ENCODE measurements around the gene CCIN.

Gene CCIN

DNA sequence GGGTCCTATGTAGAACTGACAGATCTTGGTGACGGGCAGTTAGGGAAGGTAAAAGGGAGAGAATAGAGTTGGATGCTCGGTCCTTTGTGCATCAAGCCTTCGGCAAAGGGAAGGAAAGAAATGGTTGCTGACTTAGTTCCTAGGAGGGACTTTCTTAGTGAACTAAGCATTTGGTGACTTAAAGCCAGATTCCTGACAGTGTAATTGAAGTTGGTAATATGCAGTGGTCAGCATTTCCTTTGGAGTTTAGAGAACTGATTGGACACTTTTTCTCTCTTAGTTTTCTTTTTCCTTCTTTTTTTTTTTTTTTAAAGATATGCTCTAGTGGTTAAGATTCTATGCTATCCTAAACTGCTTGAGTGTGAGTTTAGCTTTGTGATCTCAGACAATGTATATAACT, 23.8 kb downstream of the CCIN start:
- no peak for FAIRE-seq

DNA sequence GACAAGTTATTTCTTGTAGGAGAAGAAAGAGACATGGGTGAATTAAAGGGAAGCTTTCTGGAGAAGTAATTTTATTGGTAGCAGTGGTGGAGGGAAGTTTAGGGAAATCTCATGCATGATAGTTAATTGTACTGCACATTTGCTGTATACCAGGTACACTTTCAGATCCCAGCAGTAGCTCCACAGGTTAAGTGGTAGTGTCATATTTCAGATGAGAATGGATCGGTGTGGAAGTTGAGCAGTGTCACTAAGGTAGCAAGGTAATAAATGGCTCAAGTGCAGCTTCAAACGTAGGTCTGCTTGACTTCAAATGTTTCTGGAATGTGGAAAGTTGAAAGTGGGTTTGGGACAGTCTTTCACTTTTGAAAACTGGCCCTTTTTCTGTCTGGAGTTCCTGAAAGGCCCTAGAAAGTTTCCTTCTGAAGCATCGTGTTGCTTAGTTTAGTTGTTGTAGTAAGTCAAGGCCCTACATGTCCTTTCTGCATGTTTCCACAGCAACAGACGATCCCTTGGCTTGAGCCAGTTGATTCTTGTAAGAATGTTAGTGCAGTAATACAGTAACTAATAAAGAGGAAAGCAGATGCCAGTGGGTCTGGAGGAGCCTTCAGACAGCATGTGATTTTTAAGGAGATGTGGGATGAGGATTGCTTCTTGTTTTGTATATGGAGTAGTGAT, 25.3 kb downstream of the CCIN start:
- no peak for FAIRE-seq

DNA sequence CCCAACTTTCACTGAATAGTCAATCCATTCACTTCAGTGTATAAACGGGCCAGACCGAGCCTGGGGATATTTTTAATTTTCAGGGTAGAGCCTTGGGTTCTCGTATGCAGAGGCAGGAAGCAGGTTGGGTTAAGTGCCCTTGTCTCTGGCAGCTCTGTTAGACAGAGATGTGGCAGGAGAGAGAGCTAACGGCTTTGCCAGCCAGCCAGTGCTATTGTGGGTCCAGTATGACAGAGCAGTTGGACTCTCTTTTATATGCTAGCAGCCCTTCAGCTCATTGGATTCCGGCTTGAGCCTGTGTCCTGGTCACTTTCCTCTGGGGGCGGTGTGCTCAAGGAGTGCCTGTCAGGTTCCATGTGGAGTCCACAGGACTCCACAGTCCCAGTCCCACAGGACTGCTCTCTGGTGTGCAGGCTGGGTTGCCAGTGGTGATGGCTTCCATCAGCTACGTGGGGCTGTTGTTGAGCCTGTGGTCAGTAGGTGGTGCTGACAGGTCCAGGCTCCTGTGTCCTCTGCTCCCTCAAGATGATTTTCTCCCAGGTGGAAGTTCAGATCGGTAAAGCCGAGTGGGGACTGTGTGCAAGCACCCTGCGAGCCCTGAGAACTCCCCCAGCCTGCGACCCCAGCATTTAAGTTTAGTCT, 35.8 kb downstream of the CCIN start:
- FAIRE-seq, result no peak

DNA sequence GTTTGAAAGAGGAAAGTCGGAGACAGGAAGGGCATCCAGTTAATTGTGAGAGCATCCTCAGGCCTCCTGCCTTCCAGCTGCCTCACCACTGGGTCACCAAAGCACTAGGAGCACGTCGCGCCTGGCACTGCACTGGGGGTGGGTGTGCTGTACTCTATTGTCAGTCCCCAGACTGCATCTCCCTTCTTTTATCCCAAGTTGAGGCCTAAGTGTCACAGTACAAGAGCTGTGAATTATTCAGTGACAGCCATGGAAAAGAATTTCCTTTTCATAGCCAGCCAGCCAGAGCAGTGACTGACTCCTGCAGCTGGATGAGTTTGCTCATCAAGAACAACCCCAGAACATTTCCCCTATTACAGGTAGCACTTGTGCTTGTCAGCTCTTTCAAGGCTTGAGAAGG, 37.8 kb downstream of the CCIN start:
- FAIRE-seq, result no peak

DNA sequence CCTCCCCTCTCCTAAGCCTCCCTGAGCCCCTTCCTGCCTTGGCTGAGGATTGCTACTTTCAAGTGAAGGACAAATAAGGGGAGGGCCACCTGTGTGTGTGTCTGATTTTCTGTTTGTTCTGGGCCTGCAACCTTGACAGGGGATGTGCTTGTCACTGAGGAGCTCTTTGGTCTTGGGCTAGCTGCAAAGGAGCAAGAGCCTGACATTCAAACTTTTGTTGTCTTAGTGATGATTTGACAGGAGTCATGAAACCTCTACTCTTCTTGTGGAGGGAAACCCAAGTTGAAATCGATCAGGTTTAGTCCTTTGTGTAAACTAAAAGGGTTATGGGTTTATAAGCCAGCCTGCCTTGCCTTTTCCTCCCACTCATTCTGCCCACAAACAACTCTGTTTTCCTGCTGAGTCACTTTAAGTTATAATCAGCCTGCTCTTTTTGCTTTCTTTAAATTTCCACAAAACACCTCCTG, 38.4 kb downstream of the CCIN start:
- no peak for FAIRE-seq

DNA sequence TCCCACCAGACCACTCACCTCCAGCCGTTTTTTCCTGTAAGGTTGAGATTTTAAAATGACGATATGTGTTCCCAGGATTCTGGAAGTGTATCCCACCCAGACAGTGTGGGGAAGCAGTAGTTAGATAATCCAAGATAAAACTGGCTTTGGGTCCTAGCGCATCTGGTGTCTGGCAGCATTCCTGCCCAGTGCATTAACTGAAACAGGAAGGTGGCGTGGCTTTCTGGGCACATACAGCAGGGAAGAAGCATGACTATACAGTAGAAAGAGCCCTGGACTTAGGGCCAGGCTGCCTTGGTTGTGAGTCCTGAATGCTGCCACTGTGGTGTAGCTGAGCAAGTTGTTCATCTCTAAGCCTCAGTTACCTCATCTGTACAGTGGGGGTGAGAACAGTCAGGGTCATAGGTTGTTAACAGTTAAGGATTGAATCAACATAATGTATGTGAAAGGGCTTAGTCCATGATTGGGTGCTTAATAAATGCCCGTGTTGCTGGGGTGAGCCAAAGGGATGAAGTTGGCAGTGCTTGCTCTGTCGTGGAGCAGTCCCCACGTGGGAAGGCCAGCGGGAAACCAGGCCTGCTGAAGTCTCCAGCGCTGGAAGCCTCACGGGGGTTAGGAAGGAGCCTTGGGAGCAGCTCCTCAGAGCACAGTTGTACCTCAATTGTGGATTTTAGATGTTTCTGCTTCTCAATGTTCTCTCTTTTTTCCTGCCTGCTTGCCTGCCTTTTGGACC, 39.5 kb downstream of the CCIN start:
- no peak for FAIRE-seq

DNA sequence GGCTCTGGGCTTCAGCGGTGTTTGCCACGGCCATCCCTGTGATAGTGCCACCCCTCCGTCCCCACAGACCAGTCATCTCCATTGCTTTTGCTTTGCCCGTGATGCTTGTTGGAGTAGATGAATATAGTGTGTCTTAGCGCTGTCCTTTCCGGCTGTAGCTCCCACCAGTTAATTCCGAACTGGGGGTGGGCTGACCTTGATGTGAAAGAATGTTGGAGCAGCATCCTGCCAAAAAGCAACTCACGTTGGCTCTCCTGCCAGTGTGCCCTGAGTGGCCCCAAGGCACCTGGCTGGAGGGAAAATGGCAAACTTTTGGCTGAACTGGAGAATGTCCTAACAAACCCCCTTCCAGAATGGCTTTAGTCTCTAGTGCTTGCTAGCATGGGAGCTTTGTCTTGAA, 41.5 kb downstream of the CCIN start:
- no peak for FAIRE-seq

DNA sequence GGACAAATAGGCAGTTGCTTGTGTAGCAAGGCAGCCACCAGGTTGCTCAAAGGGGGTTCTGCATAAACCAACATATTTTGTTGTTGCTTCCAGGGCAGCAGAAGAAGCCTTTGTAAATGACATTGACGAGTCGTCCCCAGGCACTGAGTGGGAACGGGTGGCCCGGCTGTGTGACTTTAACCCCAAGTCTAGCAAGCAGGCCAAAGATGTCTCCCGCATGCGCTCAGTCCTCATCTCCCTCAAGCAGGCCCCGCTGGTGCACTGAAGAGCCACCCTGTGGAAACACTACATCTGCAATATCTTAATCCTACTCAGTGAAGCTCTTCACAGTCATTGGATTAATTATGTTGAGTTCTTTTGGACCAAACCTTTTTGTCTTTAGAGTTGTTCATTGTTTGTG, 42.3 kb downstream of the CCIN start:
- FAIRE-seq, result no peak

DNA sequence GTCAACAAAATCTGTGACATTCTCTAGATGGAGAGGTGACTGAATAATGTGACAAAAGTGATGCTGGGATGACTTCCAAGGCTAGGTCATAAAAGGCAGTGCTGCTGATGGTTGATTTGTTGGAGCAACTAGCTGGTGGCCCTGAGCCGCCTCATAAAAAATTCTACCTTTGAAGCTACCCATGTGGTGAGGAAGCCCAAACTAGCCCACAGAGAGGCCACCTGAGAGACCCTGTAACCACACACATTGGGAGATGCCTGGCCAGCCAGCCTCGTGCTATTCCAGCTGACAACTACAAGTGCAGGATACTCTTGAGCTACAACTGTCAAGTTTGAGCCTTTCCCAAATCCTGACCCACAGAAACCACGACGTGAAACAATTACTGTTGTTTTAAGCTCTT, 44.2 kb downstream of the CCIN start:
- no peak for FAIRE-seq

DNA sequence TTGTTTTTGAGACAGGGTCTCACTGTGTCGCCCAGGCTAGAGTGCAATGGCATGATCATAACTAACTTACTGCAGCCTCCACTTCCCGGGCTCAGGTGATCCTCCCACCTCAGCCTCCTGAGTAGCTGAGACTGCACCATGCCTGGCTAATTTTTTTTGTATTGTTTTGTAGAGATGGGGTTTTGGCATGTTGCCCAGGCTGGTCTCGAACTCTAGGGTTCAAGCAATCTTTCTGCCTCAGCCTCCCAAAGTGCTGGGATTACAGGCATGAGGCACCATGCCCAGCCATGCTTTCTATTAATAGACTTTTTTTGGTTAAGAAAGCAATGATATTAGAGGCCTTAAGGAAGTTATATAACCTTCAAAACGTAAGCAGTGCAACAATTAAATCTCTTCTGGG, 44.8 kb downstream of the CCIN start:
- no peak for FAIRE-seq

DNA sequence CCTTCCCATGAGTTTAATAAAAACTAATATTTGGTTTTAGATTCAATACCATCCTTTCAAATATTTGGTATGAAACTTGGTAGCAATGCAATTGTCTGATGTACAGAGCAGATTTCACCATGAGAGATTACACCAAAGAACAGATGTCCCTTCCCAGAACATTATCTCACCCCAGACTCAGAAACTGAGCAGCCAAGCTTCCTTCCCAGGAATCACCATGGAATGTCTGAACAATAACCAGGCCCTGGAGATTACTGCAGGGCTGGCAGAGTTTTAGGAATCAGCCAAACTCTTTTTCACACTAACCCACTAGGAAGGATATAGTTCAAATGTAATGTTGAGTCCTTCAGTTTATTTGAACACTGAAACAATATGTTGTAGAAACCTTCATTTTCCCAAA, 45.4 kb downstream of the CCIN start:
- no peak for FAIRE-seq

DNA sequence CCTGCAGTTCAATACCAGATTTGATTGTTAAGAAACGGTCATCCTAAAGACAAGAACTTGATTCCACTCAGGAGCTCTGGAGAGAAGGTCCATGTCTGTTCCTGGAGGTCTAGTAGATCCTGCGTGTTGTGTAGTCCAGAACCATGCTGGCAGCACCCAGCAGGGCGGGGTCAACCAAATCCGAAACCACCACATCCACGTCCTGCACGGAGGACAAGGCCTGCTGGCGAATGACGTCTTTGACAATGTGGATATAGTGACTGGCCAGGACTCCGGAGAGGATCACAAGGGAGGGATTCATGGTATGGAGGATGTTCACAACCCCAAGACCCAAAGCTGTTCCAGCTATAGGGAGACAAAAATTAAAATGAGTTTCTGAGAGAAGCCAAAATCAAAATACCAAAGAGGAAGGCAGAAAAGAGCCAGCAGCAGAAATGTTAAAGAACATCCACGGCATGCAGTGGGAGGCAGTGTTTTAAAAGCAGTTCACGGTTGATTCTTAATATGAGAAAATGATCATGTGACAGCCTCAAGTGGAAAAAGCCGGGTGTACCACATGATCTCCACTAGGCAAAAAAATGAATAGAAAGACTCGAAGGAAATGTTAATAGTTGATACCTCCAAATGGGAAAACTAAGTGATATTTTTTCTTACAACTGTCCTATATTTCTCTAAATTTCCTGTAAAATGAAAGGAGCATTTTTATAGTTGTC, 48.2 kb downstream of the CCIN start:
- no peak for FAIRE-seq

DNA sequence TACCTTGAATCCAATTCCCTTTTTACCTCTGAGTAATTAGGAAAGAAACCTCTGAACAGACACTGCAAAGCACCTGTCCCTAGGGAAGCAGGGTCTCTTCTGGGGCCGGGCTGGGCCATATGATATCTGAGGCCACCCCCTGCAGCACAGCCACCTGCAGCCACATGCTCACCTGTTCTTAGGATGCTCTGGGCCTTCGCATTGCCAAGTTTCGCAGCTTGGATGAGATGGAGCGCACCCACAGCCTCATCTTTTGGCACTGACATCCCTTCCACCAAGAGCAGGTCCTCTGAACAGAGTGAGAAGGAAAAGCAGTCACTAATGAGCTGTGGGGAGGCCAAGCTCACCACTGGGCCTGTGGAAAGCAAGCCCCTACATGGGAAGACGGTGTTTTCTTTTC, 48.8 kb downstream of the CCIN start:
- no peak for FAIRE-seq

DNA sequence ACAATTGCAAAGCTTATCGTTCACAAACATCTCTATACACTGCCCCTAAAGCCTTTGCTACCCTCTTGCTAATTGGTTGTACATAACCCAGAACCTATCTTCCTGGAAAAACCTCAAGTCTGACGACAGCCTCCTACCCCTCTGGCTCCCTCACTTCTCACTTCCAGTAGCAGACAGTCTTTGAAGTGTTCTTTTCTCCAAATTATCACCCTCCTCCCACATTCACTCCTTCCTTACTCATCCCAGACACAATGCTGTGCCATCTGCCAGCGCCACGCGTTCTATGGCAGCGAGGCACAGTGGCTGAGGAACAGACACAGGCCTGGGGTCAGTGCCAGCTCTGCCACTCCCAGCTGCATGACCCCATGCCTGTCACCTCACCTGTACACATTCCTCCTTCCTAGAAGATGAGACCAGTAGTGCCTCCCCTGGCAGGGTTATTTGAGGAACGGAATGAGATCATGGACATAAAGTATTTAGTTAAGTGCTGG, 49.3 kb downstream of the CCIN start:
- no peak for FAIRE-seq

Data from G401.6 (cell line).